NCI-H1930 (cell line): ENCODE data around the gene FUBP1.
"Not testable (repeated sequence)": the region's sequence is repeated elsewhere in the genome, so short reads cannot be mapped to it uniquely, and the experiment has no call there.

ENCODE experiments used
- DNase-seq, 2 experiments: peaks; one replicate each; lab custom pipeline; 2025; lab: John Stamatoyannopoulos, UW

FUBP1 gene

GRCh38 chr1:77945345-77945744 is 33.5 kb downstream of the FUBP1 start:
- no peak for DNase-seq

- DNase-seq = no peak
These were observed 36.3 kb downstream of the FUBP1 start for GRCh38 chr1:77942400-77943140.

- DNase-seq = no peak
These were observed 37.8 kb downstream of the FUBP1 start for GRCh38 chr1:77940921-77941570.

DNA sequence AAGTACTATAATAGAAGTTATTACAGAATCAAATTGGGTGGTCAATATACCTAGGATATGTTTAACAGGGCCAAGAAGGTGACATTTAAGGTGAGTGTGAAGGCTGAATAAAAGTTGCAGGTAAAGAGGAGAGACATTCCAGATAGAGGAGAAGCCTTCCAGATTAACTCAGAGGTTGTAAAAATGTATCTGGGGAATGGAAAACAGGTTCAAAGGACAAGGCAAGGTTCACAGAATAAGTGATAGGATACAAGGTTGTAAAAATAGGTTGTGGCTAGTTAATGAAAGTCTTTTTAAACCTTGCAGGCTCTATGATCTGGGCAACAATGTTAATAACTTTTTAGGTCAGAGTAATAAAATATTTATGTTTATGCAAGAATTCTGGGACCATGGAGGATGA is 40.2 kb downstream of the FUBP1 start:
- DNase-seq = no peak

GRCh38 chr1:77929806-77930205 is 49.1 kb downstream of the FUBP1 start:
- no peak for DNase-seq

GRCh38 chr1:77927414-77927813 is 51.5 kb downstream of the FUBP1 start:
- no peak for DNase-seq

DNA sequence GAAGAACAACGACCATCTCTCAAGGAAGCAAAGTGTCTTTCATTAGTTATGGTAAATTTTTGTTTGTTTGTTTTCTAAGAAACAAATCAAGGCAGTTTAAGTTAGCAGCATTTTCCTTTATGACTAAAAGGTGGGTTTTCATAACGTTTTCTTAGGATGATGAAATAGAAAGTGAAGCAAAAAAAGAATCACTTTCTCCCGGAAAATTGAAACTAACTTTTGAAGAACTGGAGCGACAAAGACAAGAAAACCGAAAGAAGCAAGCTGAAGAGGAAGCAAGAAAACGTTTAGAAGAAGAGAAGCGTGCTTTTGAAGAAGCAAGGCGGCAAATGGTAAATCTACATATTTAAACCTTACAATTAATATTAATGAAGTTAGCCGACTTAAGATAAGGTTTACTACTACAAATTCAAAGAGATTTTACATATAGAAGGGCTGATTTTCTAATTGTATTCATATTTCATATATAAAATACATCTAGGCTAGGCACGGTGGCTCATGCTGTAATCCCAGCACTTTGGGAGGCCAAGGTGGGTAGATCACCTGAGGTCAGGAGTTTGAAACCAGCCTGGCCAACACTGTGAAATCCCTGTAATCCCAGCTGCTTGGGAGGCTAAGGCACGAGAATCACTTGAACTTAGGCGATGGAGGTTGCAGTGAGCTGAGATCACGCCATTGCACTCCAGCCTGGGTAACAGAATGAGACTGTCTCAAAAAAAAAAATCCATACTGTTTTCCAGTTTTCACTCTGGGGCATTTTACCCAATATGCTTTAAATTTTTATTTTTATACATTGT is 52.1 kb downstream of the FUBP1 start:
- no peak for DNase-seq

DNA sequence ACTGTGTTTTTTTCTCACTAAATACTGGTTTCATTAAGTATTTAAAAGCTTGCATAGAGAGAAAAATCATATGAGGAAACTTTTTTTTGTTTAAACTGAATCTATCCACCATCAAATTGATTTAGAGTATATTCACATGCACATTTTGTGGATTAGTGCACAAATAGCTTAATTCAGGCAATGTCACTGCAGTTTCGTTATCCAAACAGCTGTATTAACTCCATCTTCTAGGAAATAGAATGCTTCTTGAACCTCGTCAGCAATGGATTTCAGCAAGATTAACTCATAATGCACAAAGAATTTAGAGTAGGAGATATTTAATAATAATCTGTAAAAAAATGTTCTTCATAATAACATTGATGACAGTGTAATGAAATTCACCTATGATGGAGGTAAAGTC is 52.9 kb downstream of the FUBP1 start:
- no peak for DNase-seq

- no peak for DNase-seq
These were observed 53.4 kb downstream of the FUBP1 start for GRCh38 chr1:77925518-77925917.

DNA sequence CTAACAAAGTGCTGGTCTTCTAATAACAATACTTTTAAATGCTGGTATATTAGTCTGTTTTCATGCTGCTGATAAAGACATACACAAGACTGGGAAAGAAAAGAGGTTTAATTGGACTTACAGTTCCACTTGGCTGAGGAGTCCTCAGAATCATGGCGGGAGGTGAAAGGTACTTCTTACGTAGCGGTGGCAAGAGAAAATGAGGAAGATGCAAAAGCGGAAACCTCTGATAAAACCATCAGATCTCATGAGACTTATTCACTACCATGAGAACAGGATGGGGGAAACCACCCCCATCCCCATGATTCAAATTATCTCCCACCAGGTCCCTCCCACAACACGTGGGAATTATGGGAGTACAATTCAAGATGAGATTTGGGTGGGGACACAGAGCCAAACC is 60.0 kb downstream of the FUBP1 start:
- DNase-seq = not testable (repeated sequence)

DNA sequence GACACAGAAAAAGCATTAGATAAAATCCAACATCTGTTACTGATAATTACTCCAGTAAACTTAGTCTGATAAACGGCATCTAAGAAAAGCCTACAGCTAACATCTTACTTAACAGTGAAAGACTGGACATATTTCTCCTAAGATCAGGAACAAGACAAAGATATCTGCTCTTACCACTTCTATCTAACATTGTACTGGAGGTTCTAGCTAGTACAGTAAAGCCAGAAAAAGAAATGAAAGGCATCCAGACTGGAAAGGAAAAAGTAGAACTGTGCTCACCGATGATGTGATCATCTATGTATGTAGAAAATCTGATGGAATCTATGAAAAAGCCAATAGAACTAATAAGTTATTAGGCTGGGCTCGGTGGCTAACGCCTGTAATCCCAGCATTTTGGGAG is 68.8 kb downstream of the FUBP1 start:
- no peak for DNase-seq

DNA sequence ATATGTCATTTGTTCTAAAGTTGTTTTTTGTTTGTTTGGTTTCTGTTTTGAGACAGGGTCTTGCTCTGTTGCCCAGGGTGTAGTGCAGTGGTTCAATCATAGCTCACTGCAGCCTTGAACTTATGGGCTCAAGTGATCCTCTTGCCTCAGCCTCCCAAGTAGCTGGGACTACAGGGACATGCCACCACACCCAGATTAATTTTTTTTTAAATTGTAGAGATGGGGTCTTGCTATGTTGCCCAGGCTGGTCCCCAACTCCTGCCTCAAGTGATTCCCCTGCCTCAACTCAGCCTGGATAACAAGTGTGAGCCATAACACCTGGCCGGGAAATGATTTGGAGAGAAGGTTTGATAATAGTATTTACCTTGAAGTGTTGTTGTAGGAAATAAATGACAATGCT is 72.2 kb downstream of the FUBP1 start:
- DNase-seq = no peak

- DNase-seq = no peak
These were observed 72.8 kb downstream of the FUBP1 start for GRCh38 chr1:77906019-77906545.

DNA sequence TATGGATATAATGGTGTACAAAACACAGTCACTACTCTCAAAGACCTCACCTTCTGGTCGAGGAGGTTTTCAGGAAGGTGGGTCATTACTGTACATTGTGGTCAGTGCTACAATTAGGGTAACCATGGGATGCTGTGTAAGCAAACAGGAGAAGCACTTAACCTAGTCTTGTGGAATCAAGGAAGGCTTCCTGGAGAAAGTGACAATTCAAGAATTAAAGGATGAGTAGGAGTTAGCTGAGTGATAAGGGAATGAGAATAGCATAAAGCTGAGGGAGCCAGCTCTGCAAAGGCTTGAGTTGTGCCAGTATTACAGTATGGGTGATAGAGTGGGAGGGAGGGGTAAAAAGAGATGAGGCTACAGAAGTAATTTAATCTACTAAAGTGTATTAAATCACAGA is 73.3 kb downstream of the FUBP1 start:
- no peak for DNase-seq

DNA sequence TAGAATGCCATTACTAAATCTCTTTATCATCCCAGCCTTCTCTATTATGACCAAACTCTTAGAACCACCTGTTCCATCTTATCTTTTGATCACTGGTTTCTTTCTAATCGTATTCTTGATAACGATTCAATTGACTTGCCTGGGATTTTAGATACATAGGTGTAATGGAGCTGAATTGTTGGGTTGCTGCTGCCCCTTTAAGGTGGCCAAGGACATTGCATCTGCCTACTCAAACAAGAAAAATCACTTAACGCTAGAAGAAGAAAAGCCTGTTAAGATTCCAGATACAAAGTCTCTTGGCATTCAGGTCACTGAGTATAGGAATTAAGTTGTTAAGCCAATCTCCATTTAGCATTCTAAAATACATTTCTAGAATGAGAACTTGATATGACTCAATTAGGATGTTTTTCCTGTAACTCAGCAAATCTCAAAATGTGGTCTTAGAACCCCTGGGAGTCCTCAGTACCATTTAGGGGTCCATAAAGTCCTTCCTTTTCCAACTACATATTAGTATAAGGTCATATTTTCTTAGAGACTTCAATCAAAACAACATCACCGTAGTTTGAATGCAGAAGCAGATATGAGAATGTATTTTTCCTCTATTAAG is 78.1 kb downstream of the FUBP1 start:
- DNase-seq = peak in 1 of 2 experiments; percentile 2

- no peak for DNase-seq
These were observed 79.1 kb downstream of the FUBP1 start for GRCh38 chr1:77899647-77900320.
